GM23338 (cell line): ENCODE data around the gene ANKRD66. TPM values are rescaled to one million over a fixed set of nuclear protein-coding genes. Genes with fewer than 3 reads are reported as not detected.
"Not testable (repeated sequence)": the region's sequence is repeated elsewhere in the genome, so short reads cannot be mapped to it uniquely, and the experiment has no call there.

Experiments used
- ATAC-seq: fragments of 200-7000 bp; cut with Tn5 transposase; 3 replicates; pipeline ENCODE4 v1.9.1; 2020
- DNase-seq: peaks from one replicate; pipeline ENCODE4 v3.0.0-alpha.2; 2015; ENCODE audit warnings: low spot score
- H2AFZ ChIP-seq: fragments of 200-600 bp; sonication (generic); 2 replicates; pipeline ENCODE4 v1.8.0; 2016; ENCODE audit warnings: antibody characterized with exemption, mild to moderate bottlenecking, moderate library complexity
- H3F3A ChIP-seq: fragments of 200-600 bp; sonication (generic); replicated peaks from 2 replicates; pipeline ENCODE4 v1.8.0; 2017; ENCODE audit warnings: antibody characterized with exemption, mixed run types, low read depth
- H3K27ac ChIP-seq: fragments of 200-600 bp; sonication (generic); 2 replicates; pipeline ENCODE4 v1.6.1; 2016; ENCODE audit warnings: low read depth
- H3K27me3 ChIP-seq: fragments of 200-600 bp; sonication (generic); 2 replicates; pipeline ENCODE4 v1.8.0; 2016; ENCODE audit warnings: mild to moderate bottlenecking, mixed run types, moderate library complexity; ENCODE audit not compliant: insufficient read depth
- H3K36me3 ChIP-seq: fragments of 200-600 bp; sonication (generic); 2 replicates; pipeline ENCODE4 v1.8.0; 2016; ENCODE audit warnings: mild to moderate bottlenecking; ENCODE audit not compliant: insufficient read depth
- H3K4me1 ChIP-seq: fragments of 200-600 bp; sonication (generic); 2 replicates; pipeline ENCODE4 v1.8.0; 2016; ENCODE audit warnings: mild to moderate bottlenecking, moderate library complexity; ENCODE audit not compliant: insufficient read depth
- H3K4me2 ChIP-seq: fragments of 200-600 bp; sonication (generic); 2 replicates; pipeline ENCODE4 v1.7.1; 2017; ENCODE audit warnings: mixed run types
- H3K4me3 ChIP-seq: fragments of 200-600 bp; sonication (generic); 2 replicates; pipeline ENCODE4 v1.6.1; 2016; ENCODE audit warnings: mixed run types
- H3K79me2 ChIP-seq: fragments of 200-600 bp; sonication (generic); replicated peaks from 2 replicates; pipeline ENCODE4 v1.8.0; 2017; ENCODE audit warnings: mild to moderate bottlenecking; ENCODE audit not compliant: insufficient read depth
- H3K9me2 ChIP-seq: fragments of 200-600 bp; sonication (generic); 2 replicates; pipeline ENCODE4 v1.8.0; 2017; ENCODE audit not compliant: insufficient read depth
- H4K20me1 ChIP-seq: fragments of 200-600 bp; sonication (generic); replicated peaks from 2 replicates; pipeline ENCODE4 v1.8.0; 2017; ENCODE audit warnings: mild to moderate bottlenecking; ENCODE audit not compliant: insufficient read depth
- H3K27ac Mint-ChIP-seq: 2 replicates; pipeline ENCODE4 v1.8.0; 2020; ENCODE audit warnings: inconsistent platforms, mild to moderate bottlenecking, moderate library complexity, mixed read lengths
- H3K27me3 Mint-ChIP-seq: 3 replicates; pipeline ENCODE4 v1.8.0; 2022; ENCODE audit warnings: low read depth, mild to moderate bottlenecking, moderate library complexity, mixed read lengths, inconsistent platforms; ENCODE audit not compliant: insufficient read depth, poor library complexity
- H3K36me3 Mint-ChIP-seq: 3 replicates; pipeline ENCODE4 v1.8.0; 2021; ENCODE audit warnings: low read depth, mild to moderate bottlenecking, inconsistent platforms, moderate library complexity, mixed read lengths
- H3K4me1 Mint-ChIP-seq: 3 replicates; pipeline ENCODE4 v1.8.0; 2020; ENCODE audit warnings: mild to moderate bottlenecking, inconsistent platforms, mixed read lengths
- H3K4me3 Mint-ChIP-seq: 3 replicates; pipeline ENCODE4 v1.8.0; 2021; ENCODE audit warnings: moderate library complexity, mild to moderate bottlenecking, inconsistent platforms, mixed read lengths
- H3K9me3 Mint-ChIP-seq: 3 replicates; pipeline ENCODE4 v1.8.0; 2020; ENCODE audit warnings: moderate library complexity, mild to moderate bottlenecking, inconsistent platforms, mixed read lengths
- CTCF ChIP-seq, 2 experiments: fragments of 200-600 bp in 1 of 2; sonication (generic) in 1 of 2; conservative IDR thresholded peaks; 2 replicates each; pipeline versions ENCODE4 v1.5.1 to v1.6.1; 2016 to 2017; ENCODE audit warnings: antibody characterized with exemption in 2 of 2, low read depth in 2 of 2, mild to moderate bottlenecking in 2 of 2, moderate library complexity in 1 of 2
- EZH2 ChIP-seq: fragments of 200-600 bp; sonication (generic); IDR thresholded peaks from one replicate; pipeline ENCODE4 v1.8.0; 2017; ENCODE audit warnings: antibody characterized with exemption, mild to moderate bottlenecking, low read depth; ENCODE audit not compliant: unreplicated experiment
- EZH2phosphoT487 ChIP-seq: fragments of 200-600 bp; sonication (generic); IDR thresholded peaks from one replicate; pipeline ENCODE4 v1.8.1; 2018; ENCODE audit warnings: antibody characterized with exemption; ENCODE audit not compliant: unreplicated experiment
- JUNB ChIP-seq: IDR thresholded peaks from one replicate; pipeline ENCODE4 v1.6.1; 2016; ENCODE audit warnings: antibody characterized with exemption; ENCODE audit not compliant: unreplicated experiment
- NANOG ChIP-seq: IDR thresholded peaks from 2 replicates; pipeline ENCODE4 v1.6.1; 2016; ENCODE audit warnings: antibody characterized with exemption, borderline replicate concordance
- STAT1 ChIP-seq: IDR thresholded peaks from one replicate; pipeline ENCODE4 v1.6.1; 2016; ENCODE audit warnings: antibody characterized with exemption; ENCODE audit not compliant: unreplicated experiment
- ZNF114 ChIP-seq: fragments of 250-450 bp; sonication (Bioruptor Pico); IDR thresholded peaks from 2 replicates; pipeline ENCODE4 v1.5.0; 2020; ENCODE audit warnings: mild to moderate bottlenecking, moderate library complexity
- ZNF331 ChIP-seq: fragments of 250-450 bp; sonication (Bioruptor Pico); IDR thresholded peaks from 2 replicates; pipeline ENCODE4 v1.5.0; 2020; ENCODE audit warnings: low read depth, mild to moderate bottlenecking, moderate library complexity
- polyA plus RNA-seq: library from polyadenylated mRNA; unstranded; fragments of >200 nt; fragmentation: Nextera tagmentation; extraction: Ambion mirVana; gene quantifications from 2 replicates; pipeline ENCODE4 v1.2.1, GENCODE V29; 2016
- total RNA-seq: library from RNA; depleted of rRNA; stranded (reverse); fragments of >200 nt; shearing (Covaris generic); gene quantifications from 2 replicates; pipeline ENCODE4 v1.2.3, GENCODE V29; 2014
- TF ChIP-seq, protein P1 (sequence below): fragments of 250-450 bp; sonication (Bioruptor Pico); IDR thresholded peaks from 2 replicates; pipeline ENCODE4 v1.5.0; 2020; ENCODE audit warnings: mild to moderate bottlenecking, moderate library complexity
- TF ChIP-seq, protein P2 (sequence below): IDR thresholded peaks from one replicate; pipeline ENCODE4 v1.6.1; 2018; ENCODE audit warnings: antibody characterized with exemption; ENCODE audit not compliant: unreplicated experiment

Gene ANKRD66
- total and polyA plus RNA-seq, 2 experiments from 2014 or later, result not detected

DNA sequence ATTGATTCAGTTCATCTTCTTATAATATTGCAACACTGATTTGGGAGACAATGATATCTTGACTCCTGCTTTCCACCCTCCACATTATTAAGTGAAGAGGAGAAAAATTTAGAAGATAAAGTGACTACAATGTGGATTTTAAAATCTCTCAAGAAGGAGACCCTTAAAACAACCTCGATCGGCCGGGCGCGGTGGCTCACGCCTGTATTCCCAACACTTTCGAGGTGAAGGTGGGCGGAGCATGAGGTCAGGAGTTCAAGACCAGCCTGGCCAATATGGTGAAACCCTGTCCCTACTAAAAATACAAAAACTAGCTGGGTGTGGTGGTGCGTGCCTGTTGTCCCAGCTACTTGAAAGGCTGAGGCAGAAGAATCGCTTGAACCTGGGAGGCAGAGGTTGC lies 17.5 kb downstream of the ANKRD66 start:
- not testable (repeated sequence) for H3K36me3 Mint-ChIP-seq, H3K4me3 ChIP-seq, DNase-seq, H3K4me1 ChIP-seq, H3K4me3 Mint-ChIP-seq, H3K27ac ChIP-seq, H3K27ac Mint-ChIP-seq, ATAC-seq, H3F3A ChIP-seq, H3K27me3 ChIP-seq, H3K9me3 Mint-ChIP-seq, H3K4me1 Mint-ChIP-seq, H3K27me3 Mint-ChIP-seq, H4K20me1 ChIP-seq, H3K36me3 ChIP-seq, H3K9me2 ChIP-seq, H3K4me2 ChIP-seq, H3K79me2 ChIP-seq
- peak overlapping the region; percentile 33; the same call in 1 of the 2 replicates for H2AFZ ChIP-seq

DNA sequence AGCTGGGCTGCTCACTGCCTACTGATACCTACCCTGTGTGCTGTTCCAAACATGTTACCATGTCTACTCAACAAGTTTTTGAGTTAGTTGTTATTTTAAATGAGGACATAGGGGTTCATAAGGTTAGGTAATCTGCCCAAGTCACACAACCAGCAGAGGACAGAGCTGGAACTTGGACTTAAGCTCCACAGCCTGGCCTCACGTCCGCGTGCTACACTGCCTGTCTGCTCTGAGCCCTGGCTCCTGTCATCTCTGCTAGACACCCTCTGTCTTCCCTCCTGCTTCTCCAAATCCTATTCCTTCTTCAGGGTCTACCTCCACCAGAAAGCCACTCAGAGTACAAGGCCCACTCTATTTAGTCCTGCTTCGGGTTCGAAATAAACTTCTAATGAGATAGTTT lies 18.2 kb downstream of the ANKRD66 start:
- H3K4me3 ChIP-seq, result no peak overlapping the region
- Mint-ChIP-seq H3K4me1 (no peaks in the 10 kb centered on the region), H3K9me3 (peaks cover 3% of the 10 kb centered on the region; the same call in 1 of the 3 replicates), H3K36me3 (no peaks in the 10 kb centered on the region; the same call in 2 of the 3 replicates), H3K27me3 (peaks cover 2% of the 10 kb centered on the region), H3K27ac (no peak overlapping the region), H3K4me3 (no peak overlapping the region)
- no peak overlapping the region for H2AFZ ChIP-seq
- H3K9me2 ChIP-seq, result no peaks in the 10 kb centered on the region
- H3K27ac ChIP-seq, result no peak overlapping the region
- H3K27me3 ChIP-seq, result no peaks in the 10 kb centered on the region
- no peaks in the 10 kb centered on the region for H3K36me3 ChIP-seq
- ATAC-seq (no peak), DNase-seq (no peak)
- no peak overlapping the region for H3K4me2 ChIP-seq
- no peaks in the 10 kb centered on the region for H3K4me1 ChIP-seq
- no peaks in the 10 kb centered on the region for H4K20me1 ChIP-seq
- no peaks in the 10 kb centered on the region for H3K79me2 ChIP-seq
- H3F3A ChIP-seq, result no peaks in the 10 kb centered on the region
- TF ChIP-seq JUNB (no peak), CTCF (conservative IDR thresholded peaks at IDR 0.05; ENCODE audit: low read depth in 2 of 2) (no peak), EZH2 (no peak), EZH2phosphoT487 (no peak), ZNF114 (no peak), STAT1 (no peak), NANOG (no peak), ZNF331 (CRISPR knock-in tag) (no peak)
- TF ChIP-seq, protein P1, sequence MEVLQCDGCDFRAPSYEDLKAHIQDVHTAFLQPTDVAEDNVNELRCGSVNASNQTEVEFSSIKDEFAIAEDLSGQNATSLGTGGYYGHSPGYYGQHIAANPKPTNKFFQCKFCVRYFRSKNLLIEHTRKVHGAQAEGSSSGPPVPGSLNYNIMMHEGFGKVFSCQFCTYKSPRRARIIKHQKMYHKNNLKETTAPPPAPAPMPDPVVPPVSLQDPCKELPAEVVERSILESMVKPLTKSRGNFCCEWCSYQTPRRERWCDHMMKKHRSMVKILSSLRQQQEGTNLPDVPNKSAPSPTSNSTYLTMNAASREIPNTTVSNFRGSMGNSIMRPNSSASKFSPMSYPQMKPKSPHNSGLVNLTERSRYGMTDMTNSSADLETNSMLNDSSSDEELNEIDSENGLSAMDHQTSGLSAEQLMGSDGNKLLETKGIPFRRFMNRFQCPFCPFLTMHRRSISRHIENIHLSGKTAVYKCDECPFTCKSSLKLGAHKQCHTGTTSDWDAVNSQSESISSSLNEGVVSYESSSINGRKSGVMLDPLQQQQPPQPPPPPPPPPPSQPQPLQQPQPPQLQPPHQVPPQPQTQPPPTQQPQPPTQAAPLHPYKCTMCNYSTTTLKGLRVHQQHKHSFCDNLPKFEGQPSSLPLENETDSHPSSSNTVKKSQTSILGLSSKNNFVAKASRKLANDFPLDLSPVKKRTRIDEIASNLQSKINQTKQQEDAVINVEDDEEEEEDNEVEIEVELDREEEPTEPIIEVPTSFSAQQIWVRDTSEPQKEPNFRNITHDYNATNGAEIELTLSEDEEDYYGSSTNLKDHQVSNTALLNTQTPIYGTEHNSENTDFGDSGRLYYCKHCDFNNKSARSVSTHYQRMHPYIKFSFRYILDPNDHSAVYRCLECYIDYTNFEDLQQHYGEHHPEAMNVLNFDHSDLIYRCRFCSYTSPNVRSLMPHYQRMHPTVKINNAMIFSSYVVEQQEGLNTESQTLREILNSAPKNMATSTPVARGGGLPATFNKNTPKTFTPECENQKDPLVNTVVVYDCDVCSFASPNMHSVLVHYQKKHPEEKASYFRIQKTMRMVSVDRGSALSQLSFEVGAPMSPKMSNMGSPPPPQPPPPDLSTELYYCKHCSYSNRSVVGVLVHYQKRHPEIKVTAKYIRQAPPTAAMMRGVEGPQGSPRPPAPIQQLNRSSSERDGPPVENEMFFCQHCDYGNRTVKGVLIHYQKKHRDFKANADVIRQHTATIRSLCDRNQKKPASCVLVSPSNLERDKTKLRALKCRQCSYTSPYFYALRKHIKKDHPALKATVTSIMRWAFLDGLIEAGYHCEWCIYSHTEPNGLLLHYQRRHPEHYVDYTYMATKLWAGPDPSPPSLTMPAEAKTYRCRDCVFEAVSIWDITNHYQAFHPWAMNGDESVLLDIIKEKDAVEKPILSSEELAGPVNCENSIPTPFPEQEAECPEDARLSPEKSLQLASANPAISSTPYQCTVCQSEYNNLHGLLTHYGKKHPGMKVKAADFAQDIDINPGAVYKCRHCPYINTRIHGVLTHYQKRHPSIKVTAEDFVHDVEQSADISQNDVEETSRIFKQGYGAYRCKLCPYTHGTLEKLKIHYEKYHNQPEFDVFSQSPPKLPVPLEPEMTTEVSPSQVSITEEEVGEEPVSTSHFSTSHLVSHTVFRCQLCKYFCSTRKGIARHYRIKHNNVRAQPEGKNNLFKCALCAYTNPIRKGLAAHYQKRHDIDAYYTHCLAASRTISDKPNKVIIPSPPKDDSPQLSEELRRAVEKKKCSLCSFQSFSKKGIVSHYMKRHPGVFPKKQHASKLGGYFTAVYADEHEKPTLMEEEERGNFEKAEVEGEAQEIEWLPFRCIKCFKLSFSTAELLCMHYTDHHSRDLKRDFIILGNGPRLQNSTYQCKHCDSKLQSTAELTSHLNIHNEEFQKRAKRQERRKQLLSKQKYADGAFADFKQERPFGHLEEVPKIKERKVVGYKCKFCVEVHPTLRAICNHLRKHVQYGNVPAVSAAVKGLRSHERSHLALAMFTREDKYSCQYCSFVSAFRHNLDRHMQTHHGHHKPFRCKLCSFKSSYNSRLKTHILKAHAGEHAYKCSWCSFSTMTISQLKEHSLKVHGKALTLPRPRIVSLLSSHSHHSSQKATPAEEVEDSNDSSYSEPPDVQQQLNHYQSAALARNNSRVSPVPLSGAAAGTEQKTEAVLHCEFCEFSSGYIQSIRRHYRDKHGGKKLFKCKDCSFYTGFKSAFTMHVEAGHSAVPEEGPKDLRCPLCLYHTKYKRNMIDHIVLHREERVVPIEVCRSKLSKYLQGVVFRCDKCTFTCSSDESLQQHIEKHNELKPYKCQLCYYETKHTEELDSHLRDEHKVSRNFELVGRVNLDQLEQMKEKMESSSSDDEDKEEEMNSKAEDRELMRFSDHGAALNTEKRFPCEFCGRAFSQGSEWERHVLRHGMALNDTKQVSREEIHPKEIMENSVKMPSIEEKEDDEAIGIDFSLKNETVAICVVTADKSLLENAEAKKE (CRISPR knock-in tag), result no peak
- TF ChIP-seq, protein P2, sequence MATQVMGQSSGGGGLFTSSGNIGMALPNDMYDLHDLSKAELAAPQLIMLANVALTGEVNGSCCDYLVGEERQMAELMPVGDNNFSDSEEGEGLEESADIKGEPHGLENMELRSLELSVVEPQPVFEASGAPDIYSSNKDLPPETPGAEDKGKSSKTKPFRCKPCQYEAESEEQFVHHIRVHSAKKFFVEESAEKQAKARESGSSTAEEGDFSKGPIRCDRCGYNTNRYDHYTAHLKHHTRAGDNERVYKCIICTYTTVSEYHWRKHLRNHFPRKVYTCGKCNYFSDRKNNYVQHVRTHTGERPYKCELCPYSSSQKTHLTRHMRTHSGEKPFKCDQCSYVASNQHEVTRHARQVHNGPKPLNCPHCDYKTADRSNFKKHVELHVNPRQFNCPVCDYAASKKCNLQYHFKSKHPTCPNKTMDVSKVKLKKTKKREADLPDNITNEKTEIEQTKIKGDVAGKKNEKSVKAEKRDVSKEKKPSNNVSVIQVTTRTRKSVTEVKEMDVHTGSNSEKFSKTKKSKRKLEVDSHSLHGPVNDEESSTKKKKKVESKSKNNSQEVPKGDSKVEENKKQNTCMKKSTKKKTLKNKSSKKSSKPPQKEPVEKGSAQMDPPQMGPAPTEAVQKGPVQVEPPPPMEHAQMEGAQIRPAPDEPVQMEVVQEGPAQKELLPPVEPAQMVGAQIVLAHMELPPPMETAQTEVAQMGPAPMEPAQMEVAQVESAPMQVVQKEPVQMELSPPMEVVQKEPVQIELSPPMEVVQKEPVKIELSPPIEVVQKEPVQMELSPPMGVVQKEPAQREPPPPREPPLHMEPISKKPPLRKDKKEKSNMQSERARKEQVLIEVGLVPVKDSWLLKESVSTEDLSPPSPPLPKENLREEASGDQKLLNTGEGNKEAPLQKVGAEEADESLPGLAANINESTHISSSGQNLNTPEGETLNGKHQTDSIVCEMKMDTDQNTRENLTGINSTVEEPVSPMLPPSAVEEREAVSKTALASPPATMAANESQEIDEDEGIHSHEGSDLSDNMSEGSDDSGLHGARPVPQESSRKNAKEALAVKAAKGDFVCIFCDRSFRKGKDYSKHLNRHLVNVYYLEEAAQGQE, result no peak
